HG02642 (cell line): ENCODE data around the gene LCE2C.
"Not testable (repeated sequence)": the region's sequence is repeated elsewhere in the genome, so short reads cannot be mapped to it uniquely, and the experiment has no call there.

Experiments
- ATAC-seq: cut with Tn5 transposase; IDR thresholded peaks from one replicate; pipeline ENCODE4 v1.9.1; 2021; ENCODE audit warnings: mild to moderate bottlenecking; ENCODE audit not compliant: unreplicated experiment, poor library complexity

Gene LCE2C

DNA sequence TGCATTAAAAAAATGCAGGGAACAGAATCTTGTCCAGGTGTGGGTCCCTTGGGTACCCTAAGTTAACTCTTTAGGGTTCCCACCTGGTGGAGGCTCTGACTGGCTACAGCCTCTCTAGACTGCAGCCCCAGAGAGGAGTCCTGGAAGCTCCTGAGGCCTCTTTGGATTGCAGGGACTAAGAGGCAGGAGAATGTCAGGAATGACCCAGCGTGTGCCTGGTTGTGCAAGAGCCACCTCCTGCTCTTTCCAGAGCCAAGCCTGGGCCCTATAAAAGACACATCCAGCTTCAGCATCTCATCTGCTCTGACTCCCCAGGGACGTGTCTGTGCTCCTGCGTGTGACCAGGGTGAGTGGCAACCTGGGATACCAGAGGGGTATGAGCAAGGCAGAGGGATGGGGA lies at the start of gene LCE2C:
TSS of gene LCE2C (plus strand) at position 297 of the 400 bp plus-strand sequence. CDS start 737 bp downstream, outside the sequence.
- not testable (repeated sequence) for ATAC-seq

DNA sequence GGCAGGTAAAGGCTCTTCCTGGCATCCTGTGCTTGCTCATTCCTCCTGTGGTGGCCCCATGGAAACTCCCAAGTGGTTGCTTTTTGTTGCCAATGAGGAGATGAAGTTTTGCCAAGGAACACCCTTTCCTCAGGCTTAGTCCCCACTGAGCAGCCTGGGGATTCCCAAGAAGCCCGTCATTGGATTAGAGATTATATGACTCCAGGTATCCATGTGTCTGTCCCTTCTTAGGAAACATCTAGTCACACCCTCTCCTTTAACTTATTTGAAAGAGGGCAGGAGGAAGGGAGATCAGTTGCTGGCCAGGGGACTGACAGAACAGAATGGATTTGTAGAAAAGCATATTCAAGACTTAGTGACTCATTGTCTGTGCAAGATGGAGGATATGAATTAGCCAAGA lies 48.3 kb upstream of the LCE2C start:
- ATAC-seq, result no peak

DNA sequence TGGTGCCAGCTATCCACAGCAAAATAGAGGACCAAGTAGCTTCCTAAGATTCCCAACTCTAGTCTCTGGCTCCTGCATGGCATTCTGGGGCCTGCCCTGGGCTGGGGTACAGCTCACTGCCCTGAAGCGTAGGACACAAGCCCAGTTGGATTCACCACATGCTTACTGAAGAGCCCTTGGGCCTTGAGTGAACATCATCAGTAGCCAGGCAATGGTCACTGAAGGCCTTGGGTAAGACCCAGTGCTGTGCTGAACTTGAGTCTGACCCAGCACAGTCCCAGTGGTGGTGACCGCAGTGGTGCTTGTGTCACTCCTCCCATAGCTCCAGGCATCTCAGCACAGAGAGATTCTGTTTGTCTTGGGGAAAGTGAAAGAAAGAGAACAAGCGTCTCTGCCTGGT lies 44.5 kb upstream of the LCE2C start:
- no peak for ATAC-seq

DNA sequence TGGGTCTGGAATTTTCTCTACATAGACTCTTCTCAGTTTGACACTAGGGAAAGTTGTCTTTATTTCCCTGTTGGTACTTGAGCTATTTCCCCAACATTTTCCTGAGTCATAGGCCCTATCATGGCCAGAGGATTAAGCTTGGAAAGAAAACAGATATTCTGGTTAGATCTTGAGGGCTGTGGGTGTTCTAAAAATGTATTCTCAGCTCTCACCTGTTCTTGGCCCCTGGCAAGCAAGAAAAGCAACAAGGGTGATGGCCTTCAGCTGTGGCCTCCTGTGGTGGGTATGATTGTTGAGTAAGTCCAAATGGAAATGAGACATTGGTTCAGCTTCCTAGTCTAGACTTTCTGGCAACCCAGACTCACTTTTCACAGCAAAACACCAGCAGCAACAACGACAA lies 34.7 kb upstream of the LCE2C start:
- ATAC-seq, result no peak

- ATAC-seq, result no peak
These were observed 31.1 kb upstream of the LCE2C start for GRCh38 chr1:152643945-152644344.

DNA sequence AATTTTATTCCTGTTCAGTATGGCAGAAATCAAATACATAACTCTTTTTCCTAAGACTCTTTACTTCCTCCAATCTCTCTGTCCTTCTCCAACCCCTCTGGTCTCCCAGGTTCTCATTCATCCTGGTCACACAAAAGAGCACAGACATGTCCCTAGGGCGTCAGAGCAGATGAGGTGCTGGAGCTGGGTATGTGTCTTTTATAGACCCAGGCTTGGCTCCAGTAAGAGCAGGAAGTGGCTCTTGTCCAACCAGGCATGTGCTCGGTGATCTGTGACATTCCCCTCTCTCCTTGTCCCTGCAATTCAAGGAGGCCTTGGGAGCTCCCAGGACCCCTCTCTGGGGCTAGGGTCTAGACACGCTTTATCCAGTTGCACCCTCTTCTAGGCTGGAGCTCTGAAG lies 29.9 kb upstream of the LCE2C start:
- no peak for ATAC-seq

GRCh38 chr1:152646656-152647055 lies 28.4 kb upstream of the LCE2C start:
- no peak for ATAC-seq

GRCh38 chr1:152654110-152654509 lies 21.0 kb upstream of the LCE2C start:
- ATAC-seq, result no peak

GRCh38 chr1:152656459-152656858 lies 18.6 kb upstream of the LCE2C start:
- no peak for ATAC-seq

DNA sequence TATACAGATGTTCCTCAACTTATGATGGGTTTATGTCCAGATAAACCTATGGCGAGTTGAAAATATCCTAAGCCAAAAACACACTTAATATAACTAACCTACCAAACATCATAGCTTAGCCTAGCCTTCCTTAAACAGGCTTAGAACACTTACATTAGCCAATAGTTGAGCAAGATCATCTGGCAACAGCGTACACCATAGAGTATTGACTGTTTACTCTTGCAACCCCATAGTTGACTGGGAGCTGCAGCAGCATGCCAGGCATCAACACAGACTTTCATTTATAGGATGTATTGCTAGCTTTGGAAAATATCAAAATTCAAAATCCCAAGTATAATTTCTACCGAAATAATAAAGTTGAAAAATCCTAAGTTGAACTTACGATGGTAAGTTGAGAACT lies 17.4 kb upstream of the LCE2C start:
- ATAC-seq, result no peak

DNA sequence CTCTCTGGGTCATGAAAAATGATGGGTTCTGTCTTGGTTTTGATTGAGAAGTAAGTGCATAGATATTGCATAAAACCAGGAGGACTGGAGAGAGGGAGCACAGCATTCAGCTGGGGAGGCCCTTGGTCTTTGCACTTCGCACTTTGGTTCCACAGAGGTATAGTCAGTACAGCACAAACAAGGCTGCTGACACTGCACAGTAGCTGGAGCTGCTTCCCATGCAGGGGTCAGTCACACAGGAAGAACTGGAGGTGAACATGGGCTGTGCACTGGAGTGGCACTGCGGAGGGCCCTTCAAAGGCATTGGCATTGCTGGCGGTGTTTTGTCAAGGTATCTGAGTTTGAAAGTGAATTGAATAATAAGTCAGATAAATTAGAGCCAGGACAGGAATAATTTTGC lies 16.4 kb upstream of the LCE2C start:
- ATAC-seq, result no peak

GRCh38 chr1:152663098-152663497 lies 12.0 kb upstream of the LCE2C start, which contains the start of gene LCE2D:
LCE2D (plus strand) TSS chr1:152663380; CDS start chr1:152664106, 726 bp downstream.
- ATAC-seq, result no peak

DNA sequence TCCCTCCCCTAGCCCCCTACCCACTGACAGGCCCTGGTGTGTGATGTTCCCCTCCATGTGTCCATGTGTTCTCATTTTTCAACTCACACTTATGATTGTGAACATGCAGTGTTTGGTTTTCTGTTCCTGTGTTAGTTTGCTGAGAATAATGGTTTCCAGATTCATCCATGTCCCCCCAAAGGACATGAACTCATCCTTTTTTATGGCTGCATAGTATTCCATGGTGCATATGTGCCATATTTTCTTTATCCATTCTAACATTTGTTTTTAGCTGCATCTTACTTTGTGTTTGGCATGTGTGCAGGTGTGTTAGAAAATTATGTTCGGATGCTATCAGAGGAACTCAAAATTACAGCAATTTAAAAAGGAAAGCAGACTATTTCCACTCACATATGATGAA lies 8.9 kb upstream of the LCE2C start:
- ATAC-seq, result not testable (repeated sequence)

DNA sequence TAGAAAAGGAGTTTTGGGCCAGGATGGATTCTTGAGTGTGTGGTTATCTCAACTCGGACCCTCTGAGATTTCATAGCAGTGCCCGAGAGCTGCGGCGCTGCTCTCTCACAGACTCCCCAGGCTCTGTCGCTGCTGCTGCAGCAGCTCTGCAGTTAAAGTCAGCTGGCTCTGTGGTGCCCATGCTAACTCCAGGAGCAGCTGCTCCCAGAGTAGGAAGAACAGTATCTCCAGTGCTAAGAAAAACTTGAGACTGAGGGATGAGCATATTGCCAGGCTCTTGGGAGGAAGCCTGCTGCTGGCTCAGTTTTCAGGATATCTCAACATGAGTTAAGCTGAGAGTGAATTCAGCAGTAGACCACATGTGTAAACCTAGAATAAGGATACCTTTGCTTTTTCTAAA lies 7.4 kb upstream of the LCE2C start:
- no peak for ATAC-seq

- ATAC-seq, result no peak
These were observed 2.1 kb upstream of the LCE2C start for GRCh38 chr1:152673016-152673415.

- ATAC-seq, result no peak
These were observed 4.4 kb downstream of the LCE2C start for GRCh38 chr1:152679459-152679858.

DNA sequence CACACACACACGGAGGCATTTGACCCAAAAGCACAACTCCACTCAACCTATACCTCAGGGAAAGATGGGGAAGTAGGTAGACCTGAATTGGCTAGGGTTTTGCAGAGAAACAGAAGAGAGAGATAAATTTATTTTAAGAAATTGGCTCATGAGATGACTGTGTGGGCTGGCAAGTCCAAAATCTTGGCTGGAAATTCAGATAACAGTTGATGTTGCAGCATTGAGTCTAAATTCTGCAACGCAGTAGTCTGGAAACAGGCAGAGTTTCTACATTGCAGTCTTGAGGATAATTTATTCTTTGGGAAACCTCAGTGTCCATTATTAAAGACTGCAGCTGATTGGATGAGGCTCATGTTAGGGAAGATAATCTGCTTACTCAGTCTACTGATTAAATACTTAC lies 6.5 kb downstream of the LCE2C start:
- ATAC-seq, result no peak

GRCh38 chr1:152683846-152684245 lies 8.8 kb downstream of the LCE2C start:
- ATAC-seq, result no peak

DNA sequence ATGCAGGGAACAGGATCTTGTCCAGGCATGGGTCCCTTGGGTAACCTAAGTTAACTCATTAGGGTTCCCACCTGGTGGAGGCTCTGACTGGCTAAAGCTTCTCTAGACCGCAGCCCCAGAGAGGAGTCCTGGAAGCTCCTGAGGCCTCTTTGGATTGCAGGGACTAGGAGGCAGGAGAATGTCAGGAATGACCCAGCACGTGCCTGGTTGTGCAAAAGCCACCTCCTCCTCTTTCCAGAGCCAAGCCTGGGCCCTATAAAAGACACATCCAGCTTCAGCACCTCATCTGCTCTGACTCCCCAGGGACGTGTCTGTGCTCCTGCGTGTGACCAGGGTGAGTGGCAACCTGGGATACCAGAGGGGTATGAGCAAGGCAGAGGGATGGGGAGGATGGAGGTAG lies 10.7 kb downstream of the LCE2C start, which contains the start of gene LCE2B:
TSS of gene LCE2B (plus strand) at position 301 of the 400 bp plus-strand sequence. CDS start 721 bp downstream, outside the sequence.
- ATAC-seq, result not testable (repeated sequence)

DNA sequence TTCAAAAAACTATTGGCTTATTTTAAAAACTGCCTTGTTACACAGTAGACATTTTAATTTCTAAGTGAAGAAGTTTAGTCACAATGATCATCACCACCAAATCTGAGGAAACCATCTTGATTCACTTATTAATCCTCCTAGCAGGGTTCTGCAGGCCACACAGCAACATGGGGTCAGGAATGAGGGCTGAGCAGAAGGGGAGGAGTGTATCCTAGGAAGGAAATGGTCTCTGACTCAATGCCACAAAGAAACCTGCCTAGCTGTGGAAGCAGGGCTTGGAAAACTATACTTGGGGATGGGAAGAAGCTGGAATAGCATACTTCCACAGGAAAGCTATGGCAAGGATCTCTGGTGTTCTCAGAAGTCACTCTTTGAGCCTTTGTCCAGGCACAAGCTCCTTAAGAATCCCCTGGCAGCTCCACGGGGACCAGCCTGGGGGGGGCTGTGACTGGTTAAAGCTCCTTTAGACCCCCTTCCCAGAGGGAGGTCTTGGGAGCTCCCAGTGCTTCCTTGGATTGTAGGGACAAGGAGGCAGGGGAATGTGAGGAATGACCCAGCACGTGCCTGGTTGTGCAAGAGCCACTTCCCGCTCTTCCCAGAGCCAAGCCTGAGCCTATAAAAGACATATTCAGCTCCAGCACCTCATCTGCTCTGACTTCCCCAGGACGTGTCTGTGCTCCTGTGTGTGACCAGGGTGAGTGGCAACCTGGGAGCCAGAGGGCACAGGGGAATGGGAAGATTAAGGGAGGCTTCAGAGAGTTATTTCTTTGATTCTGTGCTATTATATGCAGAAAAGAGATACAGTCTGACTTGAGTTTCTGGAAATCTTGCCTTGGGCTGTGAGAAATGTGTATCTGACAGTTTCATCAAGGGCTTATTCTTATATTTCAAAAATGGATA lies 22.9 kb downstream of the LCE2C start, which contains the start of gene LCE2A:
TSS of gene LCE2A (plus strand) at position 645 of the 900 bp plus-strand sequence. CDS start 557 bp downstream, outside the sequence.
- no peak for ATAC-seq

DNA sequence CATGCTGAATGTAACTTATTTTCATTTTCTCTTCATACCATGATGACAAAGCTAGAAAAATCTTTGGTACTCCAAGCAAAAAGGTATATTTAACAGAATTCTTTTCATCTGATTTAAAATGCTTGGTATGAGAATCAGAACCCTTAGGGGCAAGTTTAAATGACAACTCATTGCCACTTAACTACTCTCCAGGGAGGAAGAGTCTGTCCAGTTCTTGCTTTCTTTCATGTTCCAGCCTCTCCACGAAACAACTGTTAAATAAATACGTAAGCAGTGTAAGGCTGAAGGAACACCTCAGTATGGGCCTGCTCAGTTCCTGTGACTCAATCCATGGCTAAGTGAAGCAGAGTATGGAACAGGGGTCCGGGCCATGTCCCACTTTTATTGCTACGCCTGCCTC lies 24.7 kb downstream of the LCE2C start:
- ATAC-seq, result no peak

DNA sequence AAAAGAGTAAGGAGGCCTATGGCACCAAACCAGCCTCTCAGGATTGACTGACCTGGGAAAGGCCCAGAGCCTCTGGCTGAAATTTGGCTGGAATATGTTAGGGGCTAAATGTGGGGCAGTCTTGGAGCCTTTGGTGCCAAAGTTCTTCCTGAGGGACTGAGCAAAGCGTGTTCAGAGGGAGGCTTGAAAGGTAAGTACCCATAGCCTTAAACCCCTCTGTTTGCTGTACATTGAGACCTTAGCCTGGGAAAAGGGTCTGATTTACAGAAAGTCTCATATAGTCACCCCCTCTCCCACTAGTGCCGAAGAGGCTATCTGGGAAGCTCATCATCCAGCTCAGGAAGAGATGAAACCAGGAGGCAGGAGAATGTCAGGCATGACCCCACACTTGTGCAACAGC lies 32.8 kb downstream of the LCE2C start, which contains the start of gene LCE4A:
TSS of gene LCE4A (plus strand) at position 301 of the 400 bp plus-strand sequence. CDS start 916 bp downstream, outside the sequence.
- ATAC-seq, result no peak
